Osteocyte (in vitro differentiated cells): Measurements from ENCODE around the gene L1TD1. TPM values are rescaled to one million over a fixed set of nuclear protein-coding genes. Genes with fewer than 3 reads are reported as not detected.
"Not testable (repeated sequence)": the region's sequence is repeated elsewhere in the genome, so short reads cannot be mapped to it uniquely, and the experiment has no call there.

Experiments used
- DNase-seq: peaks from one replicate; pipeline ENCODE4 v3.0.0; 2021; ENCODE audit warnings: mixed read lengths; ENCODE audit not compliant: unreplicated experiment; ENCODE audit errors: extremely low spot score
- H3K27ac Mint-ChIP-seq: one replicate; pipeline ENCODE4 v1.8.0; 2021; ENCODE audit warnings: mild to moderate bottlenecking, mixed read lengths; ENCODE audit not compliant: unreplicated experiment
- H3K27me3 Mint-ChIP-seq: one replicate; pipeline ENCODE4 v1.8.0; 2021; ENCODE audit warnings: mixed read lengths; ENCODE audit not compliant: unreplicated experiment
- H3K36me3 Mint-ChIP-seq: one replicate; pipeline ENCODE4 v1.8.0; 2021; ENCODE audit warnings: mixed read lengths; ENCODE audit not compliant: unreplicated experiment
- H3K4me1 Mint-ChIP-seq: one replicate; pipeline ENCODE4 v1.8.0; 2021; ENCODE audit warnings: mixed read lengths; ENCODE audit not compliant: unreplicated experiment
- H3K4me3 Mint-ChIP-seq: one replicate; pipeline ENCODE4 v1.8.0; 2021; ENCODE audit warnings: mild to moderate bottlenecking, moderate library complexity, mixed read lengths; ENCODE audit not compliant: unreplicated experiment
- H3K9me3 Mint-ChIP-seq: one replicate; pipeline ENCODE4 v1.8.0; 2021; ENCODE audit warnings: mixed read lengths; ENCODE audit not compliant: unreplicated experiment
- CTCF ChIP-seq: fragments of 200-600 bp; sonication (generic); IDR thresholded peaks from 2 replicates; pipeline ENCODE4 v1.5.0; 2021; ENCODE audit warnings: antibody characterized with exemption, mild to moderate bottlenecking, moderate library complexity
- total RNA-seq: library from RNA; stranded (reverse); gene quantifications from 2 replicates; pipeline ENCODE4 v1.2.1, GENCODE V29; 2021

Gene L1TD1
- total RNA-seq, 1 donor from 2014 or later: not detected

- TF ChIP-seq CTCF: no peak
- no peaks in the 10 kb centered on the region for H3K4me1 Mint-ChIP-seq
- H3K27ac Mint-ChIP-seq: no peak overlapping the region
- peaks cover 17% of the 10 kb centered on the region for H3K27me3 Mint-ChIP-seq
- no peak overlapping the region for H3K4me3 Mint-ChIP-seq
- no peaks in the 10 kb centered on the region for H3K9me3 Mint-ChIP-seq
- H3K36me3 Mint-ChIP-seq: no peaks in the 10 kb centered on the region
- DNase-seq: no peak
Measured at GRCh38 chr1:62176597-62177312, 17.9 kb upstream of the L1TD1 start.

DNA sequence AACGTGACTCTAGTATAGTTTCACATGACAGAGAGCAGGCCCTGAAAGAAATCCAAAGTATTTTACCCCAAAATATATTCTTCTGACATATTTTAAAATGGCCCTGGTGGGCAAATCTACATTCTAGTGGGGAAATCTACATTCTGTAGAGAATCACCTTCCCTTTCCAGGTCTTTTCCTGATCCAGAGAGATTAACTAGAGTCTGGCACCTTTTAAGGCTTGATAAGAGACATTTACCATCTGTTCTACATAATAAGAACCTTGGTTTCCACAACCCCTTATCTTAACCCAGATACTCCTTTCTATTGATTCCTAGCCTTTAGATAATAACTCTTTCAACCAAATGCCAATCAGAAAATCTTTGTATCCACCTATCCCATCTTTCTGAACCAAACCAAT lies 17.0 kb upstream of the L1TD1 start:
- Mint-ChIP-seq H3K27ac (no peak overlapping the region), H3K4me3 (no peak overlapping the region), H3K9me3 (no peaks in the 10 kb centered on the region), H3K27me3 (peaks cover 23% of the 10 kb centered on the region), H3K4me1 (no peaks in the 10 kb centered on the region), H3K36me3 (no peaks in the 10 kb centered on the region)
- DNase-seq: no peak
- no peak for TF ChIP-seq CTCF

- DNase-seq: no peak
Measured at GRCh38 chr1:62178372-62178771, 16.3 kb upstream of the L1TD1 start.

GRCh38 chr1:62180054-62180453 lies 14.6 kb upstream of the L1TD1 start:
- H3K27me3 Mint-ChIP-seq: peaks cover 34% of the 10 kb centered on the region
- not testable (repeated sequence) for H3K4me3 Mint-ChIP-seq, H3K36me3 Mint-ChIP-seq, H3K27ac Mint-ChIP-seq, H3K9me3 Mint-ChIP-seq, H3K4me1 Mint-ChIP-seq, DNase-seq

More at GRCh38 chr1:62178372-62178771, 16.3 kb upstream of the L1TD1 start:
- H3K27me3 Mint-ChIP-seq: peaks cover 29% of the 10 kb centered on the region
- H3K9me3 Mint-ChIP-seq: no peaks in the 10 kb centered on the region
- TF ChIP-seq CTCF: no peak
- H3K4me1 Mint-ChIP-seq: no peaks in the 10 kb centered on the region
- no peak overlapping the region for H3K4me3 Mint-ChIP-seq
- no peaks in the 10 kb centered on the region for H3K36me3 Mint-ChIP-seq
- no peak overlapping the region for H3K27ac Mint-ChIP-seq

DNA sequence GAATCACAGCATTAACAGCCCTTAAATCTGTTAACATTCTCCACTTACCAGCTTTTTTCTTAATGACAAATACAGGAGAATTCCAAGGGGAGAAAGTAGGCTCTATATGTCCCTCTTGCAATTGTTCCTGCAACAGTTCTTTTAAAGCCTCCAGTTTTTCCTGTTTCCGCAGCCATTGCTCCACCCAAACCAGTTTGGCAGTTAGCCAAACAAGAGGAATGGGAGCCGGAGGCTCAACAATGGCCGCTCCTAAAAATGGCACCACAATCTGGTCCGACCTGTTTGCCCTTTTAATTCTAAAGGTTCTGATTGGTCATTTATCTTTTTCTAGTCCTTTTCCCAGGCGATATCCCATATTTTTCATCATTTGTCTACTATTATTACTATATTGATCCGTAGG lies 14.0 kb upstream of the L1TD1 start:
- H3K27ac Mint-ChIP-seq: no peak overlapping the region

More for the DNA sequence above, 14.0 kb upstream of the L1TD1 start:
- H3K4me3 Mint-ChIP-seq: no peak overlapping the region
- H3K9me3 Mint-ChIP-seq: no peaks in the 10 kb centered on the region
- peaks cover 34% of the 10 kb centered on the region for H3K27me3 Mint-ChIP-seq
- no peak for TF ChIP-seq CTCF
- no peaks in the 10 kb centered on the region for H3K4me1 Mint-ChIP-seq
- no peaks in the 10 kb centered on the region for H3K36me3 Mint-ChIP-seq
- no peak for DNase-seq
